Measurements from ENCODE around the gene CEACAM18. TPM values are rescaled to one million over a fixed set of nuclear protein-coding genes. Genes with fewer than 3 reads are reported as not detected.
"Not testable (repeated sequence)": the region's sequence is repeated elsewhere in the genome, so short reads cannot be mapped to it uniquely, and the experiment has no call there.

CEACAM18 gene
- total RNA-seq (2012; rRNA removed), result not detected in 2 replicates

DNA sequence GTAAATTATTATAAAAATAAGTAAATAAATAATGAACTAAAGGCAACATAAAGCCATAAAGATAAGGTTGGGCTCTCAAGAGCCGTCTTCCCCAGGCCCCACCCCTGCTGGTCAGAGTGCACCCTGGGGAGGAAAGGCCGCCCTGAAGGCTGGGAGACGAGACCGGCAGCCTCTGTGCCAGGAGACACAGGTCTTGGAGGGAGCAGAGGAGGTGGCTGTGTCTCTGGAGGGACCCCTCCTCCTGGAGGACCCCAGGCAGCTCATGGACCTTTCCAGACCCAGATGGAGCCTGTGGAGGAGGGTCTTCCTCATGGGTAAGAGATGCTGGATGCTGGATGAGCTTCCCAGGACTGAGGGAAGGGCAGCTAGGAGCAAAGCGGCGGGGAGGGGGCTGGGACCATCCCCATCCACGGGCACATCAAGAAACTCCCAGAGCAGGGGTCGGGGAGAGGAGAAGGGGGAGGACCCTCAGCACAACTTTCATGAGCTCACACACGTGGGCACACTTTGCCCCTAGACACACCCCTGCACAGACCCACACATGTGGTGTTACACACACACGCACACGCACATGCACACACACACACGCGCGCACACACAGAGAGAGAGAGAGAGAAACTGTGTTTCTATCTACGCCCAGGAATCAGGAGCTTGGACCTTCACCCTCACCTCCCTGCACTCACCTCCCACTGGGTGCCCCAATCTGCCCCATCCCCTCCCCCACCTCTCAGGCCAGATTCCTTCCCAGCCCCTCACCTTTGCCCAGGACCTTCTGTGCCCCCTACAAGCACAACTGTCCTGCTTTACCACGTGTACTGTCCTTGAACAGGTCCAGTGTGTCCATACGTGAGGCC lies at the start of gene CEACAM18:
Gene CEACAM18 (plus strand): TSS at position 159 of the 854 bp plus-strand sequence.
- H3K9ac ChIP-seq (ENCODE audit: low read depth, low read length), result no peak within 1 kb of the TSS
- no peaks in the 10 kb centered on the region for H3K4me1 ChIP-seq (ENCODE audit: control insufficient read depth, insufficient read depth, low read length)

GRCh38 chr19:51430221-51430620 lies 48.1 kb upstream of the CEACAM18 start:
- H3K9ac ChIP-seq (ENCODE audit: low read depth, low read length), result no peak overlapping the region
- no peak overlapping the region for H3K4me3 ChIP-seq (ENCODE audit: low read length)
- H3K4me2 ChIP-seq (ENCODE audit: low read length), result no peak overlapping the region
- no peaks in the 10 kb centered on the region for H3K9me3 ChIP-seq (replicated peaks; ENCODE audit: low read length)
- H3K27me3 ChIP-seq (ENCODE audit: control insufficient read depth, insufficient read depth, low read length), result no peaks in the 10 kb centered on the region
- H3K4me1 ChIP-seq (ENCODE audit: control insufficient read depth, insufficient read depth, low read length), result no peaks in the 10 kb centered on the region
- H3K36me3 ChIP-seq (ENCODE audit: insufficient read depth, low read length), result no peaks in the 10 kb centered on the region

More for the DNA sequence above, at the start of gene CEACAM18:
- no peaks in the 10 kb centered on the region for H3K27me3 ChIP-seq (ENCODE audit: control insufficient read depth, insufficient read depth, low read length)
- H3K4me2 ChIP-seq (ENCODE audit: low read length), result no peak within 1 kb of the TSS
- no peaks in the 10 kb centered on the region for H3K36me3 ChIP-seq (ENCODE audit: insufficient read depth, low read length)
- no peak within 1 kb of the TSS for H3K4me3 ChIP-seq (ENCODE audit: low read length)
- H3K9me3 ChIP-seq (replicated peaks; ENCODE audit: low read length), result peaks cover 3% of the 10 kb centered on the region

DNA sequence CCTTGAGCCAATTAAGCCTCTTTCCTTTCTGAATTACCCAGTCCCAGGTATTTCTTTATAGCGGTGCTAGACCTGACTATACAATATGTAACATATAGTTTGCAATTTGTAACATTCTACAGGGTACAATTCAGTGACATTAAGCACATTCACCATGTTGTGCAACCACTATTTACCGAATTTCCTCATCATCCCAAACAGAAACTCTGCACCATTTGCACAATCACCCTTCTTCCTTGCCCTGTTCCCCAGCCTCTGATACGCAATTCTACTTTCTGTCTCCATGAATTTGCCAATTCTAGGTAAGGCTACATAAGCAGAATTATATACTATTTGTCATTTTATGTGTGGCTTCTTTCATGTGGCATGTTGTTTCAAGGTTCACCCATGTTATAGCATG lies 47.2 kb upstream of the CEACAM18 start:
- no peak overlapping the region for H3K9ac ChIP-seq (ENCODE audit: low read depth, low read length)
- H3K4me1 ChIP-seq (ENCODE audit: control insufficient read depth, insufficient read depth, low read length), result no peaks in the 10 kb centered on the region
- H3K9me3 ChIP-seq (replicated peaks; ENCODE audit: low read length), result no peaks in the 10 kb centered on the region
- H3K4me2 ChIP-seq (ENCODE audit: low read length), result no peak overlapping the region
- H3K4me3 ChIP-seq (ENCODE audit: low read length), result no peak overlapping the region
- H3K36me3 ChIP-seq (ENCODE audit: insufficient read depth, low read length), result no peaks in the 10 kb centered on the region
- H3K27me3 ChIP-seq (ENCODE audit: control insufficient read depth, insufficient read depth, low read length), result no peaks in the 10 kb centered on the region

DNA sequence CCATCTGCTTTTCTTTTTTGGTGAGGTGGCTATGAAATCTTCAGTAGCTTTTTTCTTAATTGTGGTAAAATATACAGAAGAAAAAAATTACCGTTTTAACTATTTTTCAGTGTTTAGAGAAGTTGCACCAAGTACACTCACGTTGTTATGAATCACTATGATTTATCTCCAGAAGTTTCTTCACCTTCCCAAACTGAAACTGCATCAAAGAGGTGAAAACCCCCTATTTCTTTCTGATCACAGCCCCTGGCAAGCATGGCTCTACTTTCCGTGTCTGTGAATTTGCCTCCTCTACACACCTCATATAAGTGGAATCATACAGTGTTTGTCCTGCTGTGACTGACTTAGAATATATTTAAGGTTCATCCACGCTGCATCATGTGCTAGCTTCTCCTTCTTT lies 45.3 kb upstream of the CEACAM18 start:
- H3K9ac ChIP-seq (ENCODE audit: low read depth, low read length), result no peak overlapping the region
- H3K9me3 ChIP-seq (replicated peaks; ENCODE audit: low read length), result no peaks in the 10 kb centered on the region
- H3K36me3 ChIP-seq (ENCODE audit: insufficient read depth, low read length), result no peaks in the 10 kb centered on the region
- no peak overlapping the region for H3K4me2 ChIP-seq (ENCODE audit: low read length)
- no peaks in the 10 kb centered on the region for H3K27me3 ChIP-seq (ENCODE audit: control insufficient read depth, insufficient read depth, low read length)
- no peak overlapping the region for H3K4me3 ChIP-seq (ENCODE audit: low read length)
- H3K4me1 ChIP-seq (ENCODE audit: control insufficient read depth, insufficient read depth, low read length), result no peaks in the 10 kb centered on the region

- Histone ChIP-seq H3K4me1 (ENCODE audit: control insufficient read depth, insufficient read depth, low read length) (no peaks in the 10 kb centered on the region), H3K9me3 (replicated peaks; ENCODE audit: low read length) (no peaks in the 10 kb centered on the region), H3K9ac (ENCODE audit: low read depth, low read length) (no peak overlapping the region), H3K4me3 (ENCODE audit: low read length) (no peak overlapping the region), H3K36me3 (ENCODE audit: insufficient read depth, low read length) (no peaks in the 10 kb centered on the region), H3K4me2 (ENCODE audit: low read length) (no peak overlapping the region), H3K27me3 (ENCODE audit: control insufficient read depth, insufficient read depth, low read length) (no peaks in the 10 kb centered on the region)
Observed at GRCh38 chr19:51434456-51434855, 43.9 kb upstream of the CEACAM18 start.

GRCh38 chr19:51439021-51439465 lies 39.3 kb upstream of the CEACAM18 start:
- Histone ChIP-seq H3K9ac (ENCODE audit: low read depth, low read length) (no peak overlapping the region), H3K4me1 (ENCODE audit: control insufficient read depth, insufficient read depth, low read length) (no peaks in the 10 kb centered on the region), H3K4me3 (ENCODE audit: low read length) (no peak overlapping the region), H3K36me3 (ENCODE audit: insufficient read depth, low read length) (no peaks in the 10 kb centered on the region), H3K27me3 (ENCODE audit: control insufficient read depth, insufficient read depth, low read length) (no peaks in the 10 kb centered on the region), H3K4me2 (ENCODE audit: low read length) (no peak overlapping the region), H3K9me3 (replicated peaks; ENCODE audit: low read length) (no peaks in the 10 kb centered on the region)

DNA sequence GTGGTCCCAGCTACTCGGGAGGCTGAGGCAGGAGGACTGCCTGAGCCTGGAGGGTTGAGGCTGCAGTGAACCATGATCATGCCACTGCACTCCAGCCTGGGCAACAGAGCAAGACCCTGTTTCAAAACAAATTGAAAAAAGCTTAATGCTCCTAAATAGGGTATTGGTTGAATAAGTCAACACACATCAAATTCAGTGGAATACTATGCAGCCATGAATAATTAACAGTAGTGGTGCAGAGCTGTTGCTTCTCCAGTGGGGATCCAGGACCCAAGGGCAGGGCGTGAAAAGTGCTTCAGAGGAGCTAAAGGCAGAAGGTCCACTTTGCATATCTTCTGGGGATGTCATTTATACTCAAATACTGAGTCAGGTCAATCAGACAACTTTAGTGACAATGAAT lies 38.3 kb upstream of the CEACAM18 start:
- no peak overlapping the region for H3K9ac ChIP-seq (ENCODE audit: low read depth, low read length)
- no peaks in the 10 kb centered on the region for H3K9me3 ChIP-seq (replicated peaks; ENCODE audit: low read length)
- H3K4me2 ChIP-seq (ENCODE audit: low read length), result no peak overlapping the region
- no peaks in the 10 kb centered on the region for H3K36me3 ChIP-seq (ENCODE audit: insufficient read depth, low read length)
- H3K27me3 ChIP-seq (ENCODE audit: control insufficient read depth, insufficient read depth, low read length), result no peaks in the 10 kb centered on the region
- no peaks in the 10 kb centered on the region for H3K4me1 ChIP-seq (ENCODE audit: control insufficient read depth, insufficient read depth, low read length)
- no peak overlapping the region for H3K4me3 ChIP-seq (ENCODE audit: low read length)

- Histone ChIP-seq H3K9me3 (replicated peaks; ENCODE audit: low read length) (no peaks in the 10 kb centered on the region), H3K9ac (ENCODE audit: low read depth, low read length) (no peak overlapping the region), H3K4me1 (ENCODE audit: control insufficient read depth, insufficient read depth, low read length) (no peaks in the 10 kb centered on the region), H3K4me2 (ENCODE audit: low read length) (no peak overlapping the region), H3K36me3 (ENCODE audit: insufficient read depth, low read length) (no peaks in the 10 kb centered on the region), H3K27me3 (ENCODE audit: control insufficient read depth, insufficient read depth, low read length) (no peaks in the 10 kb centered on the region), H3K4me3 (ENCODE audit: low read length) (no peak overlapping the region)
Observed at GRCh38 chr19:51440846-51441409, 37.4 kb upstream of the CEACAM18 start.

DNA sequence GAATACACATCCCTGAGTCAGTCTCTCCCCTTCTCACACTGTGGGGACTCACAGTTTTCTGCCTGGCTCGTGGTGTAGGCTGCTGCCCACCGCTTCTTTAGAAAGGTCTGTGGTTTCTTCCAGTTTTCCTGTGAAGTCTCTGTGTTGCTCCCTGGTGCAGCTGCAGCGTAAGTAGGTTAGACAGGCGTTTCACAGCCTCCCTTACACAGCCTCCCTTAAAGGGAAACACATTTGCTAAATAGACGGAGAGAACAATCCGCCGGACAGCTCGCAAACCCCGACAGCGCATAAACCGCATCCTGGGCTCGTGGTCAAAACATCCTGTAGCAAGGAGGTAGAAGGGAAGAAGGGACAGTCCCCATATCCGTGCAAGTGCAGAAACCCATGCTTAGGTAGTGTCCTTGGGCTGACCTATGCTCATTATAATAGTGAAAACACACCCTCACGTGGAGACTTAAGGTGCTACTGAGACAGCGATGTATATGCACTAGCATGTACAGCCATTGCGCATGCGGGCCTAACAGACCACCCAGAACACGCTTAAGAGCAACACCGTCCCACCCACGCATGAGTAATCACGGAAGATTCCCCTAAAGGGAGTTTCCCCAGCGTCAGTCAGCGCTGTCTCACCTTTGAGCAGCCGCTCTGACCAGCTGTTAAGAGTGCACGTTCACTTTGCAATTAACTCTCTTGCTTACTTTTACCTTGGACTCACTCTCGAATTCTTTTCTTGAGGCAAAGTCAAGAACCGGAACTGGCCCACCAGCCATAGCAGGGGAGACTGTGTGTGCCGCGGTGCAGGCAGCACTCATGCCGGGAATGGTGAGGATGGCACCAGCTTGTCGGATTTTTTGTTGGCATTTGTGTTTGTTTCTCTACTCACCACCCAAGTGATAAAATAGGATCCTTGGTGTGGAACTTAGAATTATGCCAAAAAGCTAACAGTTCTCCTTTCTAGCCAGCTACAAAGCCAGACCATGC lies 36.6 kb upstream of the CEACAM18 start:
- H3K36me3 ChIP-seq (ENCODE audit: insufficient read depth, low read length), result no peaks in the 10 kb centered on the region
- H3K4me3 ChIP-seq (ENCODE audit: low read length), result no peak overlapping the region
- H3K9ac ChIP-seq (ENCODE audit: low read depth, low read length), result no peak overlapping the region
- no peaks in the 10 kb centered on the region for H3K9me3 ChIP-seq (replicated peaks; ENCODE audit: low read length)
- no peaks in the 10 kb centered on the region for H3K4me1 ChIP-seq (ENCODE audit: control insufficient read depth, insufficient read depth, low read length)
- H3K27me3 ChIP-seq (ENCODE audit: control insufficient read depth, insufficient read depth, low read length), result no peaks in the 10 kb centered on the region
- no peak overlapping the region for H3K4me2 ChIP-seq (ENCODE audit: low read length)

GRCh38 chr19:51447510-51447909 lies 30.8 kb upstream of the CEACAM18 start:
- H3K27me3 ChIP-seq (ENCODE audit: control insufficient read depth, insufficient read depth, low read length); H3K4me1 ChIP-seq (ENCODE audit: control insufficient read depth, insufficient read depth, low read length); H3K4me3 ChIP-seq (ENCODE audit: low read length); H3K36me3 ChIP-seq (ENCODE audit: insufficient read depth, low read length); H3K9ac ChIP-seq (ENCODE audit: low read depth, low read length); H3K4me2 ChIP-seq (ENCODE audit: low read length): not testable (repeated sequence)
- H3K9me3 ChIP-seq (replicated peaks; ENCODE audit: low read length), result peaks cover 11% of the 10 kb centered on the region

DNA sequence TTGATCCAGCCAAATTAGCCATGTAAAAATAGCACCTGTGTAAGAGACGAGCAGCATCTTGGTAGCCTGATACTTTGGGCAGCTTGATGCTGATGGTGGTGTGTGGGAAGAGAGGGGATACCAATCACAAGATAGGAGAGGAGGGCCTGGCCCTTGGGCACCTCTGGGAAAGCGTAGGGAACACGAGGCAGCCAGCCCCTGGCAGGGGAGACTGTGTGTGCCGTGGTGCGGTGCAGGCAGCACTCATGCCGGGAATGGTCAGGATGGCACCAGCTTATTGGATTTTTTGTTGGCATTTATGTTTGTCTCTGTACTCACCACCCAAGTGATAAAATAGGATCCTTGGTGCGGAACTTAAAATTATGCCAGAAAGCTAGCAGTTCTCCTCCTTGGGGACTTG lies 30.3 kb upstream of the CEACAM18 start:
- no peaks in the 10 kb centered on the region for H3K27me3 ChIP-seq (ENCODE audit: control insufficient read depth, insufficient read depth, low read length)
- H3K9ac ChIP-seq (ENCODE audit: low read depth, low read length), result no peak overlapping the region
- H3K9me3 ChIP-seq (replicated peaks; ENCODE audit: low read length), result peaks cover 11% of the 10 kb centered on the region
- no peaks in the 10 kb centered on the region for H3K4me1 ChIP-seq (ENCODE audit: control insufficient read depth, insufficient read depth, low read length)
- no peaks in the 10 kb centered on the region for H3K36me3 ChIP-seq (ENCODE audit: insufficient read depth, low read length)
- H3K4me3 ChIP-seq (ENCODE audit: low read length), result no peak overlapping the region
- H3K4me2 ChIP-seq (ENCODE audit: low read length), result no peak overlapping the region

Measured in skeletal muscle satellite cell (primary cell).